Lower lobe of right lung (tissue), 2 donors: Measurements from ENCODE around the gene MBD3L2B. TPM values are rescaled to one million over a fixed set of nuclear protein-coding genes. Genes with fewer than 3 reads are reported as not detected.
A peak's percentile ranks its signal among the peaks of the same experiment; 100 is the strongest.

Experiments used
- ATAC-seq, 2 donors: fragments of 200-7000 bp; cut with Tn5 transposase; one replicate each; pipeline ENCODE4 v1.9.1; 2020 to 2022; ENCODE audit warnings: mild to moderate bottlenecking in 2 of 2, moderate library complexity in 2 of 2
- DNase-seq: peaks from one replicate; pipeline ENCODE4 v3.0.0-alpha.2; 2020
- H3K27ac ChIP-seq: fragments of 200-600 bp; one replicate; pipeline ENCODE4 v1.8.0; 2022
- H3K27me3 ChIP-seq: fragments of 200-600 bp; one replicate; pipeline ENCODE4 v1.8.0; 2022; ENCODE audit warnings: low read depth
- H3K36me3 ChIP-seq: fragments of 200-600 bp; one replicate; pipeline ENCODE4 v1.8.0; 2022; ENCODE audit warnings: mild to moderate bottlenecking
- H3K4me1 ChIP-seq: fragments of 200-600 bp; one replicate; pipeline ENCODE4 v1.8.0; 2022
- H3K4me3 ChIP-seq: fragments of 200-600 bp; one replicate; pipeline ENCODE4 v1.8.0; 2022; ENCODE audit warnings: mild to moderate bottlenecking
- H3K9me3 ChIP-seq: fragments of 200-600 bp; one replicate; pipeline ENCODE4 v1.8.0; 2022
- intact Hi-C: fragments of 100-400 bp; cut with DNase I; formaldehyde crosslinking; loops from one replicate; pipeline ENCODE4 v1.11.0; 2022
- total RNA-seq: library from RNA; stranded (reverse); fragmentation: NEBNext Ultra II Directional; extraction: Animal tissue kit (Norgen Biotek cat#: 25700); gene quantifications from one replicate; pipeline ENCODE4 v1.2.1, GENCODE V29; 2021
- TF ChIP-seq, protein P1 (sequence below): fragments of 200-600 bp; IDR thresholded peaks from one replicate; pipeline ENCODE4 v1.8.0; 2022; ENCODE audit warnings: antibody characterized with exemption, mild to moderate bottlenecking
- donor health status: DM: no; HTN: yes; CAD: no; lungs with severe emphysema.

Gene MBD3L2B
- total RNA-seq, 1 donor from 2014 or later, result not detected

DNA sequence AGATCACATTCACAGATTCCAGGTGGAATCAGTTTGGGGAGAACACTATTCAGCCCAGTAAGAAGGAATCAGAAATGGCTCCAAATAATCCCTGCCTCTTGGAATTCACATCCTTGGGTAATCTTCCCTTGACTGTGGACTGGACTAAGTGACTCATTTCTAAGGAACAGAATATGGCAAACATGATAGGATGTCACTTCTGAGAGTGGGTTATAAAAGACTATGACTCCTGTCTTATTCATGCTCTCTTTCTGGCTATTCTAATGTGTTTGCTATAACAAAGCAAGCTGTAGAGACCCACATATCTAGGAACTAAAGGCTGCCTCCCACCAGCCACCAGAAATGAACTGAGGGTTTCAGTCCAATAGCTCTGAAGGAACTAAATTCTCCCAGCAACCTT lies 37.8 kb downstream of the MBD3L2B start:
- intact Hi-C loops, result no loop called here

GRCh38 chr19:6979399-6979798 lies 41.8 kb downstream of the MBD3L2B start:
- intact Hi-C loops, result no loop called here
- ATAC-seq, result no peak
- TF ChIP-seq, protein P1, sequence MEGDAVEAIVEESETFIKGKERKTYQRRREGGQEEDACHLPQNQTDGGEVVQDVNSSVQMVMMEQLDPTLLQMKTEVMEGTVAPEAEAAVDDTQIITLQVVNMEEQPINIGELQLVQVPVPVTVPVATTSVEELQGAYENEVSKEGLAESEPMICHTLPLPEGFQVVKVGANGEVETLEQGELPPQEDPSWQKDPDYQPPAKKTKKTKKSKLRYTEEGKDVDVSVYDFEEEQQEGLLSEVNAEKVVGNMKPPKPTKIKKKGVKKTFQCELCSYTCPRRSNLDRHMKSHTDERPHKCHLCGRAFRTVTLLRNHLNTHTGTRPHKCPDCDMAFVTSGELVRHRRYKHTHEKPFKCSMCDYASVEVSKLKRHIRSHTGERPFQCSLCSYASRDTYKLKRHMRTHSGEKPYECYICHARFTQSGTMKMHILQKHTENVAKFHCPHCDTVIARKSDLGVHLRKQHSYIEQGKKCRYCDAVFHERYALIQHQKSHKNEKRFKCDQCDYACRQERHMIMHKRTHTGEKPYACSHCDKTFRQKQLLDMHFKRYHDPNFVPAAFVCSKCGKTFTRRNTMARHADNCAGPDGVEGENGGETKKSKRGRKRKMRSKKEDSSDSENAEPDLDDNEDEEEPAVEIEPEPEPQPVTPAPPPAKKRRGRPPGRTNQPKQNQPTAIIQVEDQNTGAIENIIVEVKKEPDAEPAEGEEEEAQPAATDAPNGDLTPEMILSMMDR, result no peak

More for the DNA sequence above, 37.8 kb downstream of the MBD3L2B start:
- Histone ChIP-seq H3K27ac (no peak overlapping the region), H3K36me3 (no peaks in the 10 kb centered on the region), H3K4me3 (no peak overlapping the region), H3K4me1 (no peaks in the 10 kb centered on the region), H3K27me3 (no peaks in the 10 kb centered on the region), H3K9me3 (peaks cover 6% of the 10 kb centered on the region)
- ATAC-seq (no peak), DNase-seq (no peak)
- TF ChIP-seq, protein P1, result no peak

GRCh38 chr19:6976197-6976596 lies 45.0 kb downstream of the MBD3L2B start:
- intact Hi-C loops, result no loop called here
- H3K36me3 ChIP-seq, result no peaks in the 10 kb centered on the region
- ATAC-seq (no peak), DNase-seq (no peak)
- peaks cover 12% of the 10 kb centered on the region for H3K9me3 ChIP-seq
- H3K4me3 ChIP-seq, result no peak overlapping the region
- peaks cover 13% of the 10 kb centered on the region for H3K27me3 ChIP-seq
- TF ChIP-seq, protein P1, result no peak
- no peaks in the 10 kb centered on the region for H3K4me1 ChIP-seq
- H3K27ac ChIP-seq, result no peak overlapping the region

More at GRCh38 chr19:6979399-6979798, 41.8 kb downstream of the MBD3L2B start:
- Histone ChIP-seq H3K27ac (no peak overlapping the region), H3K9me3 (peaks cover 12% of the 10 kb centered on the region), H3K36me3 (no peaks in the 10 kb centered on the region), H3K4me3 (no peak overlapping the region), H3K4me1 (no peaks in the 10 kb centered on the region), H3K27me3 (peaks cover 8% of the 10 kb centered on the region)
- no peak for DNase-seq

DNA sequence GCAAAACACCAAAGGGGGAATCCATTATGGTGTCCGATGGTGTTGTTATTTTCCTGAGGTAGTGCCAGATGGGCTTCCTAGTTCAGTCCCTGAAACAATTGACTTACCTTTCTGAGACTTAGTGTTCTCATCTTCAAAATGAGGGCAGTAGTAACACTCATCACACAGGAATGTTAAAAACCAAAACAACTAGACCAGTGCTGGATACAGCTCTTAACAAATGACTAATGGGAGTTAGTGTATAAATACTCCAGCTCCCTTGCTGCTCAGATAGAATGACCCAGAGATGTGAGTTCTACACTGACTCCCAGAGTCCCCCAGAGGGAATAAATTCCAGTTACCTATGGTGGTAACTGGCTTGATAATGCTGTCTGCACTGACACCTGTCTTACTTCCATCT lies 49.9 kb downstream of the MBD3L2B start:
- H3K27ac ChIP-seq, result no peak overlapping the region
- peaks cover 6% of the 10 kb centered on the region for H3K27me3 ChIP-seq
- DNase-seq (no peak), ATAC-seq (no peak)
- H3K4me1 ChIP-seq, result no peaks in the 10 kb centered on the region
- H3K9me3 ChIP-seq, result no peaks in the 10 kb centered on the region
- H3K36me3 ChIP-seq, result no peaks in the 10 kb centered on the region
- intact Hi-C loops, result no loop called here
- H3K4me3 ChIP-seq, result no peak overlapping the region
- TF ChIP-seq, protein P1, result no peak

- H3K27me3 ChIP-seq, result peaks cover 5% of the 10 kb centered on the region
- TF ChIP-seq, protein P1, result no peak
- intact Hi-C loops, result no loop called here
- ATAC-seq (peak; percentile 42 to 74), DNase-seq (no peak)
- no peaks in the 10 kb centered on the region for H3K9me3 ChIP-seq
- peak overlapping the region; percentile 24 for H3K27ac ChIP-seq
- no peaks in the 10 kb centered on the region for H3K36me3 ChIP-seq
- H3K4me3 ChIP-seq, result no peak overlapping the region
- H3K4me1 ChIP-seq, result no peaks in the 10 kb centered on the region
Measured at GRCh38 chr19:6970443-6970842, 50.8 kb downstream of the MBD3L2B start.

GRCh38 chr19:6970021-6970420 lies 51.2 kb downstream of the MBD3L2B start:
- Histone ChIP-seq H3K27me3 (peaks cover 5% of the 10 kb centered on the region), H3K27ac (peak overlapping the region; percentile 24), H3K9me3 (no peaks in the 10 kb centered on the region), H3K36me3 (no peaks in the 10 kb centered on the region), H3K4me3 (no peak overlapping the region), H3K4me1 (no peaks in the 10 kb centered on the region)
- ATAC-seq (peak in 1 of 2 donors; percentile 55), DNase-seq (no peak)
- TF ChIP-seq, protein P1, result no peak
- intact Hi-C loops, result no loop called here
